ENCODE measurements around the gene UQCRH. TPM values are rescaled to one million over a fixed set of nuclear protein-coding genes. Genes with fewer than 3 reads are reported as not detected.
A peak's percentile ranks its signal among the peaks of the same experiment; 100 is the strongest.

The UQCRH gene
- 100 to 1,000 TPM; 130 to 148 TPM for total RNA-seq
- polyA plus RNA-seq: 100 to 1,000 TPM; 293 to 371 (median 330) TPM
- total RNA-seq: 51.2 to 165 (median 66.0) reads per million in 6 experiments

GRCh38 chr1:46303038-46303871 lies at the start of gene UQCRH, which contains the start of gene LRRC41:
UQCRH (plus strand) TSS chr1:46303698; CDS start chr1:46303767, 69 bp downstream.
LRRC41 (minus strand) TSS chr1:46303616; CDS start chr1:46303322, 294 bp downstream.
- peak within 1 kb of the TSS; percentile 91 to 100 (median 97) for H3K4me3 Mint-ChIP-seq

GRCh38 chr1:46254668-46255067 lies 48.8 kb upstream of the UQCRH start:
- Mint-ChIP-seq H3K4me1 (no peaks in the 10 kb centered on the region), H3K36me3 (no peaks in the 10 kb centered on the region)
- POLR2A ChIA-PET: interaction anchor here (0.6 kb wide), 1 partner anchor 39 kb away, joined by 3 read pairs; no protein-coding TSS in a partner anchor

More at GRCh38 chr1:46303038-46303871, at the start of gene UQCRH, which contains the start of gene LRRC41:
- H3K4me1 Mint-ChIP-seq: peaks cover 26 to 67% (median 57%) of the 10 kb centered on the region in 4 donors
- ATAC-seq: peak; percentile 86 to 88
- H3K9me3 Mint-ChIP-seq: no peaks in the 10 kb centered on the region
- H3K27me3 Mint-ChIP-seq: no peaks in the 10 kb centered on the region
- peak within 1 kb of the TSS; percentile 96 to 99 (median 98) for H3K27ac Mint-ChIP-seq
- DNase-seq: peak; percentile 85 to 98 (median 92)
- POLR2A ChIA-PET: interaction anchor here (0.6 to 2.3 kb wide), 15 partner anchors 10 to 137 kb away, joined by 3 to 30 read pairs (median 4); partner anchors contain the start of genes NSUN4, POMGNT1 and RAD54L
- H3K36me3 Mint-ChIP-seq: peaks cover 0 to 19% (median 2%) of the 10 kb centered on the region in 3 donors

DNA sequence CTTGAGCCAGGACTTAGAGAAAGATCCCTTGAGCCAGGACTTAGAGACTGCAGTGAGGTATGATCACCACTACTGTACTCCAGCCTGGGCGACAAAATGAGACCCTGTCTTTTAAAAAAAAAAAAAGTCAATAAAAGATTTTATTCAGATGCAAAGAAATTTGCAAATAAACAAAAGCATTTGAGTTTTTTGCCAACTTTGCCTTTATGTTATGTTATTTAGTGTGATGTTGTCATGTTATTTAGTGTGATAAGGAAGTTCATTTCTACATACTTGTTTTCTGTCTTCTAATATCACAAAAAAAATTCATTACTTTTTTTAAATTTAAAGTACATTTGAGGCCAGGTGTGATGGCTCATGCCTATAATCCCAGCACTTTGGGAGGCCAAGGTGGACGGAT lies 47.0 kb upstream of the UQCRH start:
- Mint-ChIP-seq H3K36me3 (no peaks in the 10 kb centered on the region), H3K27ac (no peak overlapping the region), H3K27me3 (no peaks in the 10 kb centered on the region), H3K4me1 (no peaks in the 10 kb centered on the region), H3K9me3 (no peaks in the 10 kb centered on the region), H3K4me3 (no peak overlapping the region)
- no peak for ATAC-seq
- DNase-seq: no peak
- POLR2A ChIA-PET: no interaction called here

More at GRCh38 chr1:46254668-46255067, 48.8 kb upstream of the UQCRH start:
- H3K27ac Mint-ChIP-seq: no peak overlapping the region
- no peaks in the 10 kb centered on the region for H3K9me3 Mint-ChIP-seq
- no peak overlapping the region for H3K4me3 Mint-ChIP-seq
- DNase-seq (no peak), ATAC-seq (no peak)
- H3K27me3 Mint-ChIP-seq: no peaks in the 10 kb centered on the region

- Mint-ChIP-seq H3K27ac (no peak overlapping the region), H3K4me1 (no peaks in the 10 kb centered on the region), H3K4me3 (no peak overlapping the region), H3K36me3 (peaks cover 0 to 4% (median 0%) of the 10 kb centered on the region in 3 donors), H3K27me3 (no peaks in the 10 kb centered on the region), H3K9me3 (no peaks in the 10 kb centered on the region)
- ATAC-seq (no peak), DNase-seq (no peak)
- POLR2A ChIA-PET: no interaction called here
These were observed 41.0 kb upstream of the UQCRH start for GRCh38 chr1:46262508-46262907.

DNA sequence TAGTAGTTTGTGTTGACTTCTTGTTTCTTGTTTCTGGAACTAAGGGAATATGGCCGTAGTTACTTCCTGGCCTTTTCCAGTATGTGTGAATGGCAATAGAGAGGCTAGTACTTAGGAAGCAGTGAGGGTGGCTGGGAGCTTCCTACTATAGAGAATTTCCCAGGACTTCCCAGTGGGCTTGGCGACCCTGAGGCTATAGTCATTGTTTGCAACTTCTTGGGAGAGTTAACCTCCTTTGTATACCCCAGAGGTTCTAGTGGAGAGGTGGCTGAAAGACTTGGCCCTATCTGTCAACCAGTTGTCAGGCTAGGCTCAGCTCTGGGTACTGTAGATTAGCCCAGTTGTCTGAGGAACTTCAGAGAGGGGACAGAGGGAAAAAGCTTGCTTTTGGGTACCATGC lies 40.4 kb upstream of the UQCRH start:
- Mint-ChIP-seq H3K36me3 (peaks cover 0 to 4% (median 0%) of the 10 kb centered on the region in 3 donors), H3K27ac (no peak overlapping the region), H3K4me1 (no peaks in the 10 kb centered on the region), H3K9me3 (no peaks in the 10 kb centered on the region), H3K4me3 (no peak overlapping the region), H3K27me3 (no peaks in the 10 kb centered on the region)
- ATAC-seq (no peak), DNase-seq (no peak)
- POLR2A ChIA-PET: no interaction called here

- Mint-ChIP-seq H3K36me3 (peaks cover 0 to 4% (median 0%) of the 10 kb centered on the region in 3 donors), H3K27ac (no peak overlapping the region), H3K9me3 (no peaks in the 10 kb centered on the region), H3K4me1 (no peaks in the 10 kb centered on the region), H3K27me3 (no peaks in the 10 kb centered on the region), H3K4me3 (no peak overlapping the region)
- POLR2A ChIA-PET: no interaction called here
- DNase-seq (no peak), ATAC-seq (no peak)
These were observed 34.9 kb upstream of the UQCRH start for GRCh38 chr1:46268578-46268977.

GRCh38 chr1:46274225-46275029 lies 29.1 kb upstream of the UQCRH start:
- peaks cover 0 to 12% (median 0%) of the 10 kb centered on the region in 3 donors for H3K36me3 Mint-ChIP-seq
- no peaks in the 10 kb centered on the region for H3K9me3 Mint-ChIP-seq
- DNase-seq: no peak
- no peaks in the 10 kb centered on the region for H3K27me3 Mint-ChIP-seq
- POLR2A ChIA-PET: interaction anchor here (0.6 to 1.6 kb wide), 2 partner anchors 10 to 31 kb away, joined by 3 to 4 read pairs; no protein-coding TSS in a partner anchor
- no peak for ATAC-seq
- peak overlapping the region in 3 of 10 donors; percentile 24 to 63 (median 28) for H3K27ac Mint-ChIP-seq
- no peak overlapping the region for H3K4me3 Mint-ChIP-seq
- H3K4me1 Mint-ChIP-seq: peaks cover 0 to 7% (median 0%) of the 10 kb centered on the region in 4 donors

DNA sequence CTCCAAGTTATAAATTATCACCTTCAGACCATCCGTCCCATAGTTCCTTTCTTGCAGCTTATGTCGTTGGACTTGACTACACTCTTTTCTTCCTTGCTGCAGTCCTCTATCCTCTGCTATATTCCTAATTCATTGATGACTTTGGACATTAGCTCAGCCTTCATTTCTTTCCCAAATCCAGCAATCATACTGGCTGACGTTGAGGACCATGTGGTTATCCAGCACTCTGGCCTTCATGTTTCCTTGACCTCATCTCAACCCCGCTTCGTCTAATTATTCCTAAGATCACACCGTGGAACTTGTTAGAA lies 28.5 kb upstream of the UQCRH start:
- Mint-ChIP-seq H3K27me3 (no peaks in the 10 kb centered on the region), H3K9me3 (no peaks in the 10 kb centered on the region), H3K4me1 (peaks cover 0 to 7% (median 0%) of the 10 kb centered on the region in 4 donors), H3K27ac (peak overlapping the region in 2 of 10 donors; percentile 24 to 63), H3K4me3 (no peak overlapping the region), H3K36me3 (peaks cover 0 to 15% (median 0%) of the 10 kb centered on the region in 3 donors)
- POLR2A ChIA-PET: interaction anchor here (1.6 kb wide), 1 partner anchor 9 kb away, joined by 4 read pairs; no protein-coding TSS in a partner anchor
- ATAC-seq: no peak
- no peak for DNase-seq

DNA sequence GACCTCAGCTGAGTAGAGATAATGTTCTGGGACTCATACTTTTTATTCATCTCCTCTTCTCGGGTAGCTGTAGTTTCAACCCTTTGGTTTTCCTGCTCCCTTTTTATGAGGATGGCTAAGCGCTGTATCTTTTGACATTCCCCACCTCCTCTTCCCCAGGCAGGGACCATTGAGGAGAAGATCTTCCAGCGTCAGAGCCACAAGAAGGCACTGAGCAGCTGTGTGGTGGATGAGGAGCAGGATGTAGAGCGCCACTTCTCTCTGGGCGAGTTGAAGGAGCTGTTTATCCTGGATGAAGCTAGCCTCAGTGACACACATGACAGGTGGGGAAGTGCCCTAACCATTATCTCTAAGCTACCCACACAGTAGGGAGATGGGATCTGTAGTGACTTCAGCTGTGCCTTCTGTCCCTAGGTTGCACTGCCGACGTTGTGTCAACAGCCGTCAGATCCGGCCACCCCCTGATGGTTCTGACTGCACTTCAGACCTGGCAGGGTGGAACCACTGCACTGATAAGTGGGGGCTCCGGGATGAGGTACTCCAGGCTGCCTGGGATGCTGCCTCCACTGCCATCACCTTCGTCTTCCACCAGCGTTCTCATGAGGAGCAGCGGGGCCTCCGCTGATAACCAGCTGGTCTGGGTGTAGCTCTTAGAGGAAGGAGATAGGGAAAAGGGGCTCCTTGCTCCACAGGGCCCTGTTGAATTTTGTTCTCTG lies 25.7 kb upstream of the UQCRH start:
- H3K27ac Mint-ChIP-seq: peak overlapping the region in 2 of 10 donors; percentile 40 to 83
- no peak for DNase-seq
- ATAC-seq: no peak
- H3K4me3 Mint-ChIP-seq: no peak overlapping the region
- H3K36me3 Mint-ChIP-seq: peaks cover 0 to 35% (median 0%) of the 10 kb centered on the region in 3 donors
- no peaks in the 10 kb centered on the region for H3K9me3 Mint-ChIP-seq
- H3K4me1 Mint-ChIP-seq: peaks cover 0 to 7% (median 0%) of the 10 kb centered on the region in 4 donors
- no peaks in the 10 kb centered on the region for H3K27me3 Mint-ChIP-seq
- POLR2A ChIA-PET: interaction anchor here (1.0 kb wide), 1 partner anchor 25 kb away, joined by 3 read pairs; the partner anchor contains the start of genes LRRC41 and UQCRH

DNA sequence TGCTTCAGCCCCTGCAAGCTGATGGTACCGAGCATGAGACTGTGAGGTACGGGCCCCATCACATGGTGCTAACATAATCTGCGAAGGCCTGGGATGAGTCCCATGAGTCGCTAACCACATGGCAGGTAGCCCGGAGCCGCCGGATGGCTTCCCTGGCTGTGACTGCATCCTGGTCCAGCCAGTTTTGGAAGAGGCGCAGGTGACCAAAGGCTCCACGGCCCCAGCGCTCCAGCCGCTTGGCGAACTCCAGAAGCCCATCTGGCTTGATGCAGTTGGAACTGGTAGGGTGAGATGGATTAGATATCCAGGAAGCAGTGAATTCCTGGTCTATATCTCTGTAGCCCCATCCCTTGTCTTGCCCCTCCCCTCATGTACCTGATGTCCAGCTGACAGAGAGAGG lies 24.7 kb upstream of the UQCRH start:
- Mint-ChIP-seq H3K27me3 (no peaks in the 10 kb centered on the region), H3K36me3 (peaks cover 0 to 42% (median 0%) of the 10 kb centered on the region in 3 donors)

GRCh38 chr1:46280092-46280491 lies 23.4 kb upstream of the UQCRH start:
- ATAC-seq: no peak
- H3K4me1 Mint-ChIP-seq: peaks cover under 1 to 7% (median 3%) of the 10 kb centered on the region in 4 donors
- H3K27me3 Mint-ChIP-seq: no peaks in the 10 kb centered on the region
- POLR2A ChIA-PET: no interaction called here
- H3K4me3 Mint-ChIP-seq: no peak overlapping the region
- H3K36me3 Mint-ChIP-seq: peaks cover 0 to 53% (median 2%) of the 10 kb centered on the region in 3 donors
- no peak for DNase-seq
- no peaks in the 10 kb centered on the region for H3K9me3 Mint-ChIP-seq
- peak overlapping the region in 2 of 10 donors; percentile 29 to 74 for H3K27ac Mint-ChIP-seq

More for the DNA sequence above, 24.7 kb upstream of the UQCRH start:
- no peak for ATAC-seq
- peaks cover 0 to 9% (median 0%) of the 10 kb centered on the region in 4 donors for H3K4me1 Mint-ChIP-seq
- POLR2A ChIA-PET: no interaction called here
- peak overlapping the region in 3 of 10 donors; percentile 33 to 82 (median 49) for H3K27ac Mint-ChIP-seq
- DNase-seq: no peak
- H3K9me3 Mint-ChIP-seq: no peaks in the 10 kb centered on the region
- no peak overlapping the region for H3K4me3 Mint-ChIP-seq

DNA sequence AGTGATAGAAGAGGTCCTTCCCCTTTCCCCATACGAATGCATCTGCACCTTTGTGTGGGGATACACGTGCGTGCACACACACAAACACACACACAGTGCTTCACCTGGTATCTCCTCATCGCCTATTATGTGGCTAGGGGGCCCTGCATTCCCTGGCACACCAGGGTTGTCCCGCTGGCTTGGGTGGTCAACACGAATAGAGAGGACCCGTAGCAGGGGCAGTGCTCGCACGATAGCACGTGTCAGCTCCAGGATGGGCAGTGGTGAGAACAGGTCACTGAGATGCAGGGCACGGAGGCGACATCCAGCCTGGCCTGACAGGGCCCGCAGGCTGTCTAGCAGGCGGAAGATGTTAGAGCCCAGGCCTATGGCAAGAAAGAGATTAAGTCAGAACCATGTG lies 22.5 kb upstream of the UQCRH start:
- peaks cover 0 to 57% (median 2%) of the 10 kb centered on the region in 3 donors for H3K36me3 Mint-ChIP-seq
- no peaks in the 10 kb centered on the region for H3K27me3 Mint-ChIP-seq
- H3K9me3 Mint-ChIP-seq: no peaks in the 10 kb centered on the region
- peaks cover 2 to 13% (median 9%) of the 10 kb centered on the region in 4 donors for H3K4me1 Mint-ChIP-seq
- no peak overlapping the region for H3K4me3 Mint-ChIP-seq
- ATAC-seq (no peak), DNase-seq (no peak)
- POLR2A ChIA-PET: no interaction called here
- peak overlapping the region in 1 of 10 donors; percentile 54 for H3K27ac Mint-ChIP-seq

Data from naive thymus-derived CD8-positive, alpha-beta T cell (primary cell).